NCI-H146 (cell line): Measurements from ENCODE around the gene GCK.

ENCODE experiments used
- DNase-seq: peaks from one replicate; lab custom pipeline; 2025; lab: John Stamatoyannopoulos, UW

The GCK gene

DNA sequence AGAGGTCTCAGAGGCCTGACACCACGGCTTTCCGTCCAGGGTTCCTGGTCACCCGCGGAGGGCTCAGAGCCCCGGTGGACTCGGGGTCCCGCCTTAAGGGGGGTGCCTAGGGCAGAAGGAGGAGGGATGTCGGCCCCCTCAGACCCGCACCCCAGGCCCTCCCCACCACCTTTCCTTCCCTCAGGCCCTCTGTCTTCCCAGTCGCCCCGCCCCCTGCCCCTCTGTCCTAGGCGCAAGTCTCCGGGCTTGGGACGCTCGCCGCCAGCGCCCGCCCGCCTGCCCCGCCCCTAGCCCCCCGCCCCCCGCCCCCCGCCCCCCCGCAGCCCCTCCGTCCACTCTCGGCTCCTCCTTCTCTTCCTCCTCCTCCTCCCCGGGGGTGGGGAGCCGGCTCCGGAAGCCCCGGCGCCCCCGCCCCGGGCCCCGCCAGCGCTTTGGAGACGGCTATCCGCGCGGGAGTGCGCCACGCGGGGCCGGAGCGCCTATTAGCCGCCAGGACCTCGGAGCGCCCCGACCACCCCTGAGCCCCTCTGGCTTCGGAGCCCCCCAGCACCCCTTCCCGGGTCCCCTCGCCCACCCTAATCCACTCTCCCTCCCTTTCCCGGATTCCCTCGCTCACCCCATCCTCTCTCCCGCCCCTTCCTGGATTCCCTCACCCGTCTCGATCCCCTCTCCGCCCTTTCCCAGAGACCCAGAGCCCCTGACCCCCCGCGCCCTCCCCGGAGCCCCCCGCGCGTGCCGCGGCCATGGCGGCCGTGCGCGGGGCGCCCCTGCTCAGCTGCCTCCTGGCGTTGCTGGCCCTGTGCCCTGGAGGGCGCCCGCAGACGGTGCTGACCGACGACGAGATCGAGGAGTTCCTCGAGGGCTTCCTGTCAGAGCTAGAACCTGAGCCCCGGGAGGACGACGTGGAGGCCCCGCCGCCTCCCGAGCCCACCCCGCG, 85.0 kb downstream of the GCK start, which contains the start of gene AEBP1:
Gene AEBP1, plus strand, starts transcription at position 423 of the 937 bp plus-strand sequence. Its CDS starts 321 bp downstream, at position 744.
- DNase-seq: peak; percentile 59

DNA sequence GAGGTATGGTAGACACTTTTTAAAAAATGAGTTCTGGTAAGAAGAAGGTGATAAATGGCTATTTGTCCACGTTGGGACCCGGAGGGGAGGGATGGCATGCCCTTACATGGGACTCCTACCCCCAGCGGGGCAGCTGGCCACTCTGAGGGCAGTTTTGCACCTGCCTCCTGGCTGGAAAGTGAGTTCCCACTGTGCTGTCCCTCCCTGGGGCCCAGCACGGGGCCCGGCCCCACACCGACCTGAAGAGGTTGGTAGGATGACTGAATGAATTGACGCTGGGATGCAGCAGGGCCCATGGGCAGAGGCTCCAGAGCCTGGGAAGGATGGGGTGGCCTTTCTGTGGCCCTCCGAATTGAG, 85.7 kb downstream of the GCK start:
- DNase-seq: peak; percentile 31

DNA sequence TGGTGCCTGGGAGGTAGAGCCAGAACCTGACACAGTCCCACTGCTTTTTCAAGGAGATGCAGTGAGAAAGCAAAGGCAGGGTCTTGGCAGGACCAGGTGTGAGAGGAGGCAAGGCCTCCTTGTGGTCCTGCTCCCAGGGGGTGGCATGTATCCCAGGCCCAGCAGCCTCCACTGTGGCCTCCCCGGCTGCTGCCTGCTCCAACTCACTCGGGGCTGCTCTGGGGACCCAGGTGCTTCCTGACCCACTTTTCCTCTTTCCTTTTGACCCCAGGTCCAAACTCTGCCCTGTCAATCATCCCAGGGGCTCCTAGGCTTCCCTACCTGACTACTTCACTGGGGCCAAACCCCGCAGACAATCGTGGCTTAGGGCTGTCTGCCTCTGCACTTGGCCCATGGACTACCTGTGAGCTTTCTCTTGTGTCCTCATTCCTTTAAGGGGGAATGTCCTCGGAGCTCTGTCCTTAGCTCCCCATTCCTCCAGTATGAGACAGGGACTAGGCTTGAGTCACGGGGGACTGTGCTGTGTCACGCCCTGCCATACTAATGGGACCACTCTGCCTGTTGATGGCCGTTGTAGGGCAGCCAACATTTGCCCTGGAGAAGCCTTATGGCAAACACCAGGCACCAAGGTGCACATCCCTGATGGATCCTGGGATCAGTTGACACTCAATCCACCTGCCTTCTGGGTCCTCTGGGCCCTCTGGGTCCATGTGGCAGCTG, 86.2 kb downstream of the GCK start:
- no peak for DNase-seq

GRCh38 chr7:44101966-44102845, 87.0 kb downstream of the GCK start:
- DNase-seq: no peak

DNA sequence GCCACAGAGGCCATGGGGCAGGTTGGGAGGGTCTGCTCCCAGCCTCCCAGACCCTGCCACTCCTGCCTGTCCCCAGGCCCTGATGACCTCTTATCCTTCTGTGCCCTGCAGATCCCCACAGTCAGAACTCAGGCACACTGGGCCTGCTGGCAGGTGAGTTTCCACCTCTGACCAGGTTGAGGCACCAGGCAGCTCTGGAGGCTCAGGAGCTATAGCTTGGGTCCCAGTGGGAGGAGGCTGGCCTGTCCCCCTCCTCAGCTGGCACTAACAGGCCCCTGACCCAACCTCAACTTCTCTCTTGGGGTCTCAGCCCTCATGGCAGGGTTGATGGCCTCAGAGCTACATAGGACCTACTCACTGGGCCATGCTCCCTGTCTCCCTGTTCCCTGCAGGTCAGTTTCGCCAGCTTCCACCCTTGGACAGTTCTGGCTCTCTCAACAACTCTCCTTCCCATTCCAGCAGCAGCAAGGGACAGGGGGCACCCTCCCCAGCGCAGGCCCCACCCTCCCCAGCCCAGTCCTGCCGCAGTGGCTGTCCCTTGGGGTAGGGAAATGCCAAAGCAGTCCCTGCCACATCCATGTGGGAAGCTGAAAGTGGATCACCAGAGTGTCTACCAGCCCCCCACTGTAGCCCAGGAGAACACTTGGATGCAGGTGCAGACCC, 87.8 kb downstream of the GCK start:
- DNase-seq: no peak

GRCh38 chr7:44100458-44101302, 88.6 kb downstream of the GCK start:
- DNase-seq: no peak

GRCh38 chr7:44099669-44100068, 89.6 kb downstream of the GCK start:
- DNase-seq: no peak

DNA sequence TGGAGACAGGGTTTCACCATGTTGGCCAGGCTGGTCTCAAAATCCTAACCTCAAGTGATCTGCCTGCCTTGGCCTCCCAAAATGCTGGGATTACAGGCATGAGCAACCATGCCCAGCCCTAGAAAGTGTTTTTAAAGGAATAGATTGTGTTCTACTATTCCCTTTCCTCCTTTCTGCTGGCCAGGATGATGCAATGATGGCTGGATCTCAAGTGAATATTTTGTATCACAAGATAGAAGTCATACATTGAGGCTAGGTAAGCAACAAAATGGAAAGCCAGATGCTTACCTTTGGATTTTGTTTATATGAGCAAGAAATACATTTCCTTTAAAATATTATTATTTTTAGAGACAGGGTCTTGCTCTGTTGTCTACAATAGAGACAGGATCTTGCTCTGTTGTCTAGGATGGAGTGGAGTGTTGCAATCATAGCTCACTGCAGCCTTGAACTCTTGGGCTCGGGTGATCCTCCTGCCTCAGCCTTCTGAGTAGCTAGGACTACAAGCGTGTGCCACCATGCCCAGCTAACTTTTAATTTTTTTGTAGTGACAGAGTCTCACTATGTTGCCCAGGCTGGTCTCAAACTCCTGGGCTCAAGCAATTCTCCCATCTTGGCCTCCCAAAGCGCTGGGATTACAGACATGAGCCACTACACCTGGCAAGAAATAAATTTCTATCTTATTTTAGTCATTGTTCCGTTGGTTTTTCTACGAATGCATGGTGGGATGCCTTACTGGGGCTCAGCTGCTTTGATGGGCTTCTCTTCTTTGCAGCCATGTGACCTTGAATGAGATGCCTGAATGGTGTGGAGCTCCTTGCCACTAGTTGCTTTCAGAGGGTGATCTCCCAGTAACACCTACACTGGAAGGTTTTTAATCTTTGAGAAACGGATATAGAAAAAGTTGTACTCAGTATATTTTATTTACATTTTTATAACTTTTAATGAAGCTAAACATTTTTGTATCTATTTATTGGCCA, 90.9 kb downstream of the GCK start:
- no peak for DNase-seq

- DNase-seq: no peak
Observed at GRCh38 chr7:44097064-44097932, 91.9 kb downstream of the GCK start.

- no peak for DNase-seq
Observed at GRCh38 chr7:44096326-44096881, 92.8 kb downstream of the GCK start.

- DNase-seq: no peak
Observed at GRCh38 chr7:44095781-44096180, 93.5 kb downstream of the GCK start.

GRCh38 chr7:44094883-44095592, 94.2 kb downstream of the GCK start:
- no peak for DNase-seq

DNA sequence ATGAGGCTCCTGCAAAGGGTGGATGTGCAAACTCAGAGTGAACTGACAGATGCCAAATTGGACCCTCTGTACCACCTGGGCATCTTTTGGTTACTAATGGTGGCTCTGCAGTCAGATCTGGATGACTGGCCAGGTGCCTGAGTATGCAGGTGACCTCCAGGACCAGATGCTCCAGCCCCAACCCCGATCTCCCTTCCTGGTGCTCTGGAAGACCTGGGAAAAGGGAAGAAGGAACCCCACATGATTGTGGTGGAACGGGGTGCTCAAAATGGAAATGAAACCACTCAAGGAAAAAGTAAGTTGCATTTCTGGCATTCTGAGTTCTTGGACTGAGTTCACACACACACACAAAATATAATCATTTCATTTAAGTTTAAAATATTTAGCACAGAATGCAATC, 94.9 kb downstream of the GCK start:
- DNase-seq: no peak
